NCI-H82 treated with DMSO at 0.1 percent for 48 hours (cell line): ENCODE measurements around the gene BMPER.

ENCODE experiments used
- DNase-seq: peaks from one replicate; lab custom pipeline; 2025; ENCODE audit not compliant: unreplicated experiment; lab: John Stamatoyannopoulos, UW

The BMPER gene

DNA sequence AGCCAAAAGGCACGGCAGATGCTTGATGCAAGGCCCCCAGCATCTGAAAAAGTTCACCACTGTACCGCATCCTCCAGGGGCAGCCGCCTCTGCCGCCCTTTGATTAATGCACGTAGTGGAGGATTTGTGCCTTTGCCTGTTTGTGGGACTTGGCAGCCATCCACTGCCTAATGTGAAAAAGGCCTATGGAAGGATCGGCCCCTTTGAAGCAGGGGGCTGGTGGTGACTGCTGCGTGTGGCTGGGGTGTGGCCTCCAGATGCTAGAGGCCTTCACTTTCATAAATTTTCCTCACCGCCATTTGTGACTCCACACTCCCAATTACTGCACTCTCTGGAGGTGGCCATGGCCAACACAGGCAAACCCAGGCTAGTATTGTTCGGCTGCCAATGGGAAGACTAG, 226.0 kb downstream of the BMPER start:
- DNase-seq, result no peak

DNA sequence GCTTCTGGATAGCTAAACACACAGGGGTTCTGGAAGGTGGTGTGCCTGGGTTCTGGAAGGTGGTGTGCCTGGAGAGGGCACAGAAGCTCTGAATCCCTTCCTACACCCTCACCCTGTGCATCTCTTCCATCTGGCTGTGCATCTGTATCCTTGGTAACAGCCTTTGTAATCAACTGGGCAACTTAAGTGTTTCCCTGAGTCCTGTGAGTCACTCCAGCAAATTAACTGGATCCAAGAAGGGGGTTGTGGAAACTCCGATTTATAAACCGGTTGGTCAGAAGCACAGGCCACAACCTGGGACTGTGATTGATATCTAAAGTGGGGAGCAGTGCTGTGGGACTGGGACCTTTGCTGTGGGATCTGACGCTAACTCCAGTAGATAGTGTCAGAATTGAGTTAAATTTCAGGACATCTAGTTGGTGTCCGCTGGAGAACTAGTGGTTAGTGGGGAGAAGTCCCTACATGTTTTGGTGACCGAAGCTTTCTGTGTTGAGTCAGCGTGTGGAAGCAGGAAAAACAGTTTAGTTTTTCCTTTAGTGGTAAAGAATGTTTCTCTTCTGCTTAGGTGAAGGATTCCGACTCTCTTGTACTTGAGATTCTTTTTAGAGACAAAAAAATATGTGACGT, 228.1 kb downstream of the BMPER start:
- peak; percentile 32 for DNase-seq

DNA sequence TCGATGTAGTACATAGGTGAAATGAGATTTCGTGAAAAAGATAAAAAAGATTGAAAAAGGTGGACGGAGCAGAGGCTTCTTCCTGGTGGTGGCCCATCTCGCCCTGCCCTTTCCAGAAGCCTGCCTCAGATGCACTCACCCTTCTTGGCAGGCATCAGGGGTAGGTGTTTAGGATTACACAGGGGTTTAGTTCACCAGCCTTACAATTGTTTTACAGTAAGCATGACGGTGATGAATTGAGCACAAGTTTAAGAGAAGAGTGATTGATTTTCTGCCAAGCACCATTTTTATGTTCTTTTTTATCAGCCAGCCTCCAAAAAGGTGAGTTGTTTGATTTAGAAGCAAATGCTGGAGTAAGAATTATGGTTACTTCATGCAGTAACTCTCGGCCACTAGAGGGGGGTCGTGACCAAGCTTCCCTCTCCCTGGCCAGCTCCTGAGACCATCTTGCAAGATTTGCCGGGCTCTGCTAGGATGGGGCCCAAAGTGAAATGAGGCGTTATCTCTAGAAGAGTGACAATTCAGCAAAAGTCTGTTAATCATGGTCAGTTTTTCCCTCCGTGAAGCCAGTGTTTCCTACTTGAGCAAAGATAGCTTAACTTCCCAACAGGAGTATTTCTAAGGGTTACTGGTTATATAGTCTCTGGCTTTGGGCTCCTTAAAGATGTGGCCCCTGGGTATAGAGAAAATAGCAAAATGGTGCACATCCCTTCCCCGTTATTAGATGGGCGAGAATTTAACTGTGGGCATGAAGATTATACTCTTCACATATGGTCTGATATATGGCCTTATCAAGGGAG, 228.8 kb downstream of the BMPER start:
- DNase-seq, result peak; percentile 29

DNA sequence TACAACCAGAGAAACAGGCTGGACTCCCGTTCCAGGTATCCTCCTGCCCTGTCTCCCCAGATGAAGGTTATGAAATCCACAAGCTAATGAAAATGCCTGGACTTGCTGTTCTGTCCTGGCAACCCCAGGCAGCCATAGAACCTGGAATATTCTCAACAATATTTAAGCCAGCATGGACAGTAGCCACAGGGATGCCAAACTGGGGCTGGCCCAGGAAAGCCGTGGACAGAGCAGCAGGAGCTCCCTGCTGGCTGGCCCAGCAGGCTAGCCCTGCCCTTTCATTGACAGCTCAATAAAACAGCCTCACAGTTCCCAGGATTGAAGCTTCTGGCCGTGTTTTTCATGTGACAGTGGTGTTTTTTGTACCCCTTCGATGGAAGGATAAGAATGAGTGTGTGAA, 230.6 kb downstream of the BMPER start:
- DNase-seq, result no peak

- no peak for DNase-seq
These were observed 231.4 kb downstream of the BMPER start for GRCh38 chr7:34136698-34137097.

DNA sequence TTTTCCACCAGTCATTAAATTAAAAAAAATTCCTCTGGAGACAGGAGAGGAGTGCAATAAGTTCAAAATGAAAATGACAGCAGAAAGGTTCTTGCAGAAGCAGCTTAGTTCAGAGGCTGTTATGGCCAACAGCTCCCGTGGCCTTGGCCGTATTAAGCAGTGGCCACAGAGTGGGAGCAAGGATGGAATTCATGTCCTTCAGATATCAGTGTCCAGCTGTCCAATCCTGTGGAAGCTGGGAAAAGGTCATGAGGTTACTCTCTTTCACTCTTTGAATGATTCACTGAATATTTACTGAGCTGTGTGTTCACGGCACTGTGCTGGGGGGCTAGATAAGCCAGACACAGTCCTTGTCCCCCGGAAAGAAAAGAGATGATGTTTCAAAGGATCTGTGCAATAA, 231.8 kb downstream of the BMPER start:
- DNase-seq, result no peak

GRCh38 chr7:34138483-34138882, 233.1 kb downstream of the BMPER start:
- no peak for DNase-seq

DNA sequence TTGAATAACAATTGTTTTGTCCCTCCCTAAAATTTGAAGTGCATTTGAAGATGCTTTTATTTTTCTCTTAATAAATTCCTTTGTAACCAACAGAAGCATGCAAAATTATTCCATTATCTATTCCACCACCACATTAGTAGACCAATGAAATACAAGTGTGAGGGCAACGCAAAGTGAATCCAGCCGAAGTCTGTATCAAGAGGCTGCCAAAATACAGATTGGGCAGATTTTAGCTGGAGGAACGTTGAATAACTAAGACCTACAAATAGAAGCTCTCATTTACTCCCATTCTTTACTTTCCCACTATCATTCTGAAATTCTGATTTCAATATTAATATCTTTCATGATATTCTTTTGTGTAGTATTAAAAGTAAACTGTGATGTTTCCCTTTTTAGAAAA, 233.7 kb downstream of the BMPER start:
- DNase-seq, result no peak

GRCh38 chr7:34140066-34140465, 234.7 kb downstream of the BMPER start:
- DNase-seq, result no peak

GRCh38 chr7:34143402-34143801, 238.1 kb downstream of the BMPER start:
- peak; percentile 40 for DNase-seq

DNA sequence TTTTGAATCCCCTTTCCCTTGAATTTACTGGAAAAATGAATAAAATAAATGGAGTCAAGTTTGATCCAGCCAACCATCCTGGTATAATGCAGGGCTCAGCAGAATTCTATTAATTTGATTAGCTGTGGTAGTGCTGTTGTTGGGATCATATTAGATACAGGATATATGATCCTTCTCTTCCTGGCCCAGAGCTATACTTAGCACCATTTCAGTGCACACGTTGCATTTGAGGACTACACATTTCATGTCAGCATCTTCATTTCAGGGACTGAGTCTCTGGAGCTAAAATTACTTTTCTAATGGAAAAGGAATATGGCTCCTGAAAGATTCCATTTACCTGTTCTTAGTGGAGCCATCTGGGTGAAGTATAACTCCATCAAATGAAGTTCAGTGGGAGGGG, 240.3 kb downstream of the BMPER start:
- no peak for DNase-seq

GRCh38 chr7:34153656-34154270, 248.4 kb downstream of the BMPER start:
- no peak for DNase-seq

DNA sequence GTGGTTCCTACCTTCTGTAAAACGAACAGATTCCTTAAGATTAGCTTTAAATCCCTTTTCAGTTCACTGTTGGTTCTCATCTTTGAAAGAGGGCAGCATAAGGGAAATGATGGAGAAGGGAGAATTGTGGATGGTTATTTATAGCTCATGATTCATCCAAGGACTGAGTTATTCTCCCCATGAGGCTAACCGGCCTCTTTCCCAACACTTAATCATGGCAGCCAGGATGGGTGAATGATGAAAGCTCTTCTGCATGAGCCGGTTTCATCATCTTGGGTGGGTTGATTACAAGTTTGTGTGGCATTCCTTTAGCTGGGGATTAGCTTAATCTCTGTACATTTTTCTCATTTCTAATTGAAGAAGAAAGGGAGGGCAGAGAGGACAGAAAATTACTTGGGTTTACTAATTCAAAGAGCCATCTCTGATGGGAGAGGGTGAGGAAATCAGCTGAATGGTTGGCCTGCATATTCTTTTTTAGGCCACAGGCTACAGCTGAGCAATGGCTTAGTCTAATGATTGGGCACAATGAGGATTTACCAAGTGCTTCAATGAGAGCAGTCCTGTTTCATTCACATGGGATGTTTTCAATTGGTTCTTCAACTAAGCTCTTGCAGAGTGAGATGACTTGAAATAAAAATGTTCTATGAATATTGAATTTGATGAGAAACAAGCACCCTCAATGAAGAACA, 250.0 kb downstream of the BMPER start:
- no peak for DNase-seq

- DNase-seq, result no peak
These were observed 251.0 kb downstream of the BMPER start for GRCh38 chr7:34156336-34156735.

GRCh38 chr7:34157137-34157536, 251.8 kb downstream of the BMPER start:
- no peak for DNase-seq

DNA sequence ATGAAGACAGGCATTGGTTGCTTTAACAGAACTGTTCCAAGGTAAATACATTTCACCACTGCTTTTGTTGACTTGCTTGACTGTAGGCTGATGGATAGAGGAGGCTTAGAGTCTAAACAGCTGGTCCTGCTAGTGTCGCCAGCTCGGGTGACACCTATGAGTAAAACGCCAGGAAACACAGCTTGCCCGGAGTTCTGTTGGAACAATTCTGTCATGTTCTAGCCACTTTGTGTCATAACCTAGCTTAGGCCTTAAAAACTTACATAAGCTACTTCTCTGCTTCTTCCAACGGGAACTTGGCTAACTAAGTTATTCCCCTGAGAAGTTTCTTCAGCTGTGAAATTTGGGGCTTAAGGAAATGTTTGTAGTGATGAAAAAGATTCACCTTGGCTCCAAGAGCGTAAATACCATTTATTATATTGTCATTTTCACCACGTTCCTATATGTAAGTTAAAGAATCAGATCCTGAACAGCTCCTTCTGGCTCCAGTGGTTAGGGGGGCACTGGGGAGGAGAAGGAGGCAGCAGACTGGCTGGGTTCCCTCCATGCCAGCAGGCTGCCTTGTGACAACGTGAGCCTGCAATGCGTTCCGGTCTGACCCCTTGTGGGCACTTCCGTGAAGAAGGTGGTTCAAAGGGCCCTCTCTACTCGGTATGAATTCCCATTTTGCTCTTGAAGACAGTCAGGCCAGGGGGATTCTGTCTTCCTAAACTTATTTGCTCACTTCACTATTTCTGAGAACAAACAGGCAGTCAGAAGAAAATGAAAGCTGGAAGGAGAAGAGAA, 253.2 kb downstream of the BMPER start:
- DNase-seq, result no peak

- no peak for DNase-seq
These were observed 255.0 kb downstream of the BMPER start for GRCh38 chr7:34160261-34160752.

DNA sequence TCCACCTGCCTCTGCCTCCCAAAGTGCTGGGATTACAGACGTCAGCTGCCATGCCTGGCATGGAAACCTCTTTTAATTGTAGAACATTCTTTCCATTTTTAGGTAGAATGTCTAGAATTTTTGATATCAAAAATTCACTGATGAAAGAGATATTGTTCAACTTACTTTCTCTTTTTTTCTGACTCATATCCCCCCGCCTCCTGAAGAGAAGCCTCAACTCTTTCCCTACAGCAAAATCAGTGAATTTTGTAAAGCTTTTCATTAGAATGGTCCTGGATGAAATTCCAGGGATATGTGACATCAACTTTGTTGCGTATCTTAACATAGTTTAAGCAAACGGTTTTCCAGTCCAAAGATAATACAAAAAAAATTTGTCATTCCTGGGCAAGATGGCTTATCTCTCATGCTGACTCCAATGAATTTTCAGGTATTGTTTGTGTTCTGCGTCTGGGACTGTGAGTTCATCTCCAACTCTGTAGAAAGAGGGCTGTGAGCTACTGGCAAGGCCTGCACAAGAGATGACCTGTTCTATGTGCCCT, 256.8 kb downstream of the BMPER start:
- no peak for DNase-seq

DNA sequence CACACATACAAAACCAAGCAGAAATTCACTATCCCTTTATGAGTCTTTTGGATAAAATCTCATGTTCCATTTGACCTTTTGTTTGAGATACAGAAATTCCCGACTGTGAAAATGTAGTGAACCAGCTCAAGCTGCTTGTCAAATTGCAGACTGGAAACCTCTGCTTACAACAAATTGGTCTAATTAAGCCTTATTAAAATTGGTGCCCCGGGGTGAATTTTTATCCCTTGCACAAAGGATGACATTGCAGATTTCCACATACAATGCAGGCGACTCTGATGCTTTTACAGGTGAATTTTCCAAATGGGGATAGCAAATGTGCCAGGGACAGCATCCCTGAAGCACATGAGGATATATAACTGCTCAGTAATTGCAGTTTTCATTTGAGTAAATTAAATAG, 257.3 kb downstream of the BMPER start:
- no peak for DNase-seq

DNA sequence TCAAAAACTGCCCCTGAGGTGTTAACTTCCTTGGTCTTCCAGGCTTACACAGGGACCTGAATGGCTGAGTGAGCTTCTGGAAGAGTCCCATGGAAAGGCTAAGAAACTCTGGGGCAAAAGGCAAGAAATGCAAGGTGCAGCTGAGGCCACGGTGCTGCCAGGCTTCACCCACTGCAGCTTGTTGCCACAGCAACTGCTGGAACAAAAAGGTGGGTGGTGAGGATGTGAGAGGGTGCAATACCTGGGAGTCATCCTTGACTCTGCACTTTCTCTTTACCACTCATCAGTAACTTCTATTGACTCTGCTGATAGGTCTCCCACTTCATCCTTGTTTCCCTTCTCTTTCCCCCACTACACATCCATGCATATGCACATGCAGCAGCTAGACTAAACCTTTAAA, 258.6 kb downstream of the BMPER start:
- no peak for DNase-seq

DNA sequence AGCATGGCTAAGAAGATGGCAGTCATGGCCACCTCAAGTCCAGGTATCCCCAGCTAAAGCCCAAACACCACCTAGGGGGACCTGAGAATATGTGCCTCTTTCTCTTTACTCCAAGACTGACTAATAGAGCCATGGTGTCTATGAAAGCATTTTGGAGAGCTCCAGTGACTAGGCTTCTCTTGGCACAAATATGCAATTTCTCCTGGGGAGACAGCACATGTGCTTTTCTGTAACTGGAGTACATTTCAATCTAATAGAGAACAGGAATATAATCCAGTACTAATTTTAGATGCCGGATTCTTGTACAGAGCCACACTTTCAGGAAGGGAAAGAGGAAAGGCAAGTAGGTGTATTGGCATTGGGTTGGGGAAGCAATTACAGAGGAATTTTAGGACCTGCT, 260.1 kb downstream of the BMPER start:
- no peak for DNase-seq
